Psoas muscle (tissue), 8 donors: ENCODE data around the gene UNC5CL. TPM values are rescaled to one million over a fixed set of nuclear protein-coding genes. Genes with fewer than 3 reads are reported as not detected.
"Not testable (repeated sequence)": the region's sequence is repeated elsewhere in the genome, so short reads cannot be mapped to it uniquely, and the experiment has no call there.

ENCODE experiments used
- ATAC-seq, 4 donors: fragments of 200-7000 bp; cut with Tn5 transposase; one replicate each; pipeline ENCODE4 v1.9.1; 2020; ENCODE audit warnings: moderate library complexity in 3 of 4, mild to moderate bottlenecking in 2 of 4
- DNase-seq, 2 donors: peaks; one replicate each; pipeline ENCODE4 v3.0.0-alpha.2; 2020
- H3K27ac ChIP-seq: fragments of 200-600 bp; one replicate; pipeline ENCODE4 v1.8.0; 2022
- H3K27me3 ChIP-seq, 3 donors: fragments of 200-600 bp in 1 of 3; one replicate each; pipeline versions ENCODE4 v1.6.1 to v1.8.0; 2013 to 2022; ENCODE audit warnings: low read length in 2 of 3, mild to moderate bottlenecking in 2 of 3, moderate library complexity in 1 of 3; ENCODE audit not compliant: insufficient read depth in 3 of 3
- H3K36me3 ChIP-seq, 2 donors: fragments of 200-600 bp in 1 of 2; one replicate each; pipeline versions ENCODE4 v1.6.1 to v1.8.0; 2013 to 2022; ENCODE audit warnings: low read depth in 1 of 2, mild to moderate bottlenecking in 1 of 2, moderate library complexity in 1 of 2; ENCODE audit not compliant: insufficient read depth in 1 of 2
- H3K4me1 ChIP-seq: fragments of 200-600 bp; one replicate; pipeline ENCODE4 v1.8.0; 2022
- H3K4me3 ChIP-seq: fragments of 200-600 bp; one replicate; pipeline ENCODE4 v1.8.0; 2022; ENCODE audit warnings: mild to moderate bottlenecking
- H3K9me3 ChIP-seq: fragments of 200-600 bp; one replicate; pipeline ENCODE4 v1.8.0; 2022
- WGBS, 3 donors: extraction: QIAGEN DNeasy Blood & Tissue Kit; methylation state at CpG; one replicate each; pipeline versions ENCODE4 v1.1.6 to v1.1.7; 2013; 5-methylcytosine and 5-hydroxymethylcytosine counted together
- intact Hi-C, 2 donors: fragments of 100-400 bp; cut with DNase I; formaldehyde crosslinking; loops; one replicate each; pipeline versions ENCODE4 v1.11.0 to v1.14.2; 2022
- polyA plus RNA-seq, 3 donors: library from polyadenylated mRNA; stranded (reverse); fragments of 200-250 nt; gene quantifications; one replicate each; pipeline ENCODE4 v1.2.3, GENCODE V29; 2013
- total RNA-seq, 4 donors: library from RNA; stranded (reverse); fragmentation: NEBNext Ultra II Directional in 2 of 4; extraction: Animal tissue kit (Norgen Biotek cat#: 25700) in 2 of 4; gene quantifications; one replicate each; pipeline versions ENCODE4 v1.2.1 to v1.2.4, GENCODE V29; 2021 to 2023
- TF ChIP-seq, protein P1 (sequence below): fragments of 200-600 bp; IDR thresholded peaks from one replicate; pipeline ENCODE4 v1.8.0; 2022; ENCODE audit warnings: antibody characterized with exemption
- donor health status: healthy with polysubstance abuse.
- donor health status: DM: no; HTN: no; CAD: no; lungs with moderate emphysema.
- donor health status: Bipolar disorder and iron deficiency.
- donor health status: healthy.
- donor health status: DM: yes; HTN: yes; CAD: no.
- donor health status: DM: no; HTN: no; CAD: no.
- donor health status: DM: no; HTN: no; CAD: no.
- donor health status: DM: yes; HTN: yes; CAD: no.

UNC5CL gene
- total and polyA plus RNA-seq, 7 donors = 0.14 to 0.90 (median 0.33) TPM

DNA sequence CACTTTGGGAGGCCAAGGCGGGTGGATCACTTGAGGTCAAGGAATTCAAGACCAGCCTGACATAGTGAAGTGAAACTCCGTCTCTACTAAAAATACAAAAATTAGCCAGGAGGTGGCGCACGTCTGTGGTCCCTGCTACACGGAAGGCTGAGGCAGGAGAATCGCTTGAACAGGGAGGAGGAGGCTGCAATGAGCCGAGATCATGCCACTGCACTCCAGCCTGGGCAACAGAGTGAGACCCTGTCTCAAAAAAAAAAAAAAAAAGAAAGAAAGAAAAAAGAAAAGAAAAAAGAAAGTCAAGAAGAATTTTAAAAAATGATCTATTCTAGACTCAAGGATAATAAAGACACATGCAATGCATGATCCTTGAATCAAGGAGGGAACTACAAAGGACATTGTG is 32.8 kb downstream of the UNC5CL start:
- H3K27ac ChIP-seq, H3K36me3 ChIP-seq, H3K27me3 ChIP-seq, H3K9me3 ChIP-seq, H3K4me3 ChIP-seq: not testable (repeated sequence)
- DNase-seq (peak; percentile 33 to 54), ATAC-seq (peak in 3 of 4 donors; percentile 71 to 86 (median 74))
- TF ChIP-seq, protein P1, sequence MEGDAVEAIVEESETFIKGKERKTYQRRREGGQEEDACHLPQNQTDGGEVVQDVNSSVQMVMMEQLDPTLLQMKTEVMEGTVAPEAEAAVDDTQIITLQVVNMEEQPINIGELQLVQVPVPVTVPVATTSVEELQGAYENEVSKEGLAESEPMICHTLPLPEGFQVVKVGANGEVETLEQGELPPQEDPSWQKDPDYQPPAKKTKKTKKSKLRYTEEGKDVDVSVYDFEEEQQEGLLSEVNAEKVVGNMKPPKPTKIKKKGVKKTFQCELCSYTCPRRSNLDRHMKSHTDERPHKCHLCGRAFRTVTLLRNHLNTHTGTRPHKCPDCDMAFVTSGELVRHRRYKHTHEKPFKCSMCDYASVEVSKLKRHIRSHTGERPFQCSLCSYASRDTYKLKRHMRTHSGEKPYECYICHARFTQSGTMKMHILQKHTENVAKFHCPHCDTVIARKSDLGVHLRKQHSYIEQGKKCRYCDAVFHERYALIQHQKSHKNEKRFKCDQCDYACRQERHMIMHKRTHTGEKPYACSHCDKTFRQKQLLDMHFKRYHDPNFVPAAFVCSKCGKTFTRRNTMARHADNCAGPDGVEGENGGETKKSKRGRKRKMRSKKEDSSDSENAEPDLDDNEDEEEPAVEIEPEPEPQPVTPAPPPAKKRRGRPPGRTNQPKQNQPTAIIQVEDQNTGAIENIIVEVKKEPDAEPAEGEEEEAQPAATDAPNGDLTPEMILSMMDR = peak; percentile 58
- intact Hi-C loops = loop anchor here (5.0 to 10.0 kb wide), 2 partner anchors 59 to 61 kb away; no protein-coding TSS in a partner anchor
- peaks cover 10% of the 10 kb centered on the region for H3K4me1 ChIP-seq
- 12 to 24% (median 13%) methylated on average over 7 of the region's 7 CpGs for WGBS, 3 donors

DNA sequence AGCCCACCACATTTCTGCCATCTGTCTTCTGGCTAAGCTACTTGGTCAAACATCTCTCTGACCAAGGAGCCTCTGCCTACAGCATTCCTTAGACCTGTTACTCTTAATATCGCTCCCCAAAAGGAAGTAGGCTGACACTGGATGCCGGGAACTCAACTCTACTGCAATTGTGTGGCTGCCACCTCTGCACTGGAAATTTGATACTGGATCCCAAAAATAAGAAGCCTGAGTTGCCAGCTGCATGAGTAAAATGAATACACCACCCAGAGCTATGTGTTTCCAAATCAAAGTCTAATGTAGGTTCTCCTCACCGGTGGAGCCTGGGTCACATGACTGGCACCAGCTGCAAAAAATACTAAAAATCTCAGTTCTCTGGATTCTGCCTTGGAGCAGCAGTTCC is 36.9 kb downstream of the UNC5CL start:
- TF ChIP-seq, protein P1 = no peak
- H3K36me3 ChIP-seq = no peaks in the 10 kb centered on the region
- intact Hi-C loops = loop anchor here (2.0 to 10.0 kb wide), 2 partner anchors 27 to 63 kb away; no protein-coding TSS in a partner anchor
- ATAC-seq = peak; percentile 38 to 77 (median 60)
- H3K9me3 ChIP-seq = no peaks in the 10 kb centered on the region
- no peaks in the 10 kb centered on the region for H3K27me3 ChIP-seq
- DNase-seq = no peak
- no peak overlapping the region for H3K4me3 ChIP-seq
- H3K4me1 ChIP-seq = peaks cover 28% of the 10 kb centered on the region
- 23 to 33% (median 29%) methylated on average over 3 of the region's 3 CpGs for WGBS, 3 donors
- H3K27ac ChIP-seq = no peak overlapping the region

DNA sequence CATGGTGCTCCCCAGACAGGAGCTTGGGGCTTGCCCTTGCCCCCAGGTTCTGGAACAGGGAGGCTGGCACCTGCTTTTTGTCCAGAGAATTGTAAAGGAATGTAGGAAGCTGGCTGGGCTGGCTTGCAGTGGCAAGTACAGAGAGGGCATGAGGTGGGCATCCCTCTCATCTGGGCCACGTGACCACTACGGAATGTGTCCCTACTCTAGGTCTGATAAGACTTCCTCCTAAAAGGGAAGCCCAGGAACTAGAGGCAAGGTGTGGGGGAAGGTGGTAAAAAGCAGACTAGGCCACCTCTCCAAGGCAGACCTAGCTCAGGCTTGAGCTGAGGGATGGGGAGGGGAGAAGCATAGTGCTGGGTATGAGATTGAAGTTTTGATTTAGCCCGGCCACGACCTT is 38.8 kb downstream of the UNC5CL start:
- H3K4me1 ChIP-seq = peaks cover 33% of the 10 kb centered on the region
- no peak for DNase-seq
- intact Hi-C loops = loop anchor here in 1 of 2 donors (10.0 kb wide), 1 partner anchor 65 kb away; no protein-coding TSS in a partner anchor
- no peak overlapping the region for H3K4me3 ChIP-seq
- no peaks in the 10 kb centered on the region for H3K36me3 ChIP-seq
- no peaks in the 10 kb centered on the region for H3K9me3 ChIP-seq
- 81 to 86% (median 85%) methylated on average over 4 of the region's 4 CpGs for WGBS, 3 donors
- no peak overlapping the region for H3K27ac ChIP-seq
- ATAC-seq = no peak
- TF ChIP-seq, protein P1 = no peak
- H3K27me3 ChIP-seq = no peaks in the 10 kb centered on the region

DNA sequence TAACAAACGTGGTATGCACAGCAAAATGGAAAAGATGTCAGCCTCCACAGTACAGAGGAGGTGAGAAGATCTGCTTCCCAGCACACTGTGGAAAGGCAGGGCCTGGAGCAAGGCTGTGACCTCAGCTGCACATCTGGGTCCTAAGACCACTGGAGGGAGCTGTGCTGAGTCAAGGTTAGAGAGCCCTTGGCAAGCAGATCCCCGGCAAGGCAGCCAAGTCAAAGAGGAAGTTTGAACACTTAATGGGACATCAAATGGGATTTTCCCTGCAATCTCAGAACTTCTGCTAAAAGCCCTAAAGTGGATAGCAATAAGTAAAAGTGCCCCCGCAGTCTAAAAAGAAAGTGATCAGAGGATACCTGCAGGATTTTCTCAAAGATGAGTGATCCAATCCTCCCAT is 39.5 kb downstream of the UNC5CL start:
- no peaks in the 10 kb centered on the region for H3K9me3 ChIP-seq
- H3K27ac ChIP-seq = no peak overlapping the region
- peaks cover 33% of the 10 kb centered on the region for H3K4me1 ChIP-seq
- peak; percentile 49 to 72 for DNase-seq
- H3K36me3 ChIP-seq = no peaks in the 10 kb centered on the region
- H3K4me3 ChIP-seq = no peak overlapping the region
- no peaks in the 10 kb centered on the region for H3K27me3 ChIP-seq
- intact Hi-C loops = no loop called here
- 46 to 55% (median 50%) methylated on average over 3 of the region's 3 CpGs for WGBS, 3 donors
- TF ChIP-seq, protein P1 = peak; percentile 21
- ATAC-seq = peak; percentile 39 to 70 (median 48)

DNA sequence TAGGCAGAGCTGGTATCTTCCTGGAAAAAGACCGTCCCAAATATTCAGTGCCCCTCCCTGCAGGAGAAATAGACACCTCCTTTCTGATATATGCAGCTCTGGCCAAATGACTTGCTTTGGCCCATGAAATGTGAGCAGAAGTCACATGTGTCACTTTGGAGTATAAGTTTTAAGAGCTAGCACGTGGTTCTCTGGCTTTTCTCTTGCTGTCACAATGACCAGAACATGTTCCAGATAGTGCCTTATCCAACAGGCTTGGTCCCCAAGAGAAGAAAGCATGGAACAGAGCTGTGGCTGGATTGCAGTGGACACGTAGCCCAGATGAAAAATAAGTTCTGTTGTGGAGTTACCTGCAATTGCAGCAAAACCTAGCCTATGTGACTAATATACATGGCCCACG is 40.4 kb downstream of the UNC5CL start:
- peak; percentile 23 to 78 (median 55) for ATAC-seq
- Histone ChIP-seq H3K4me3 (no peak overlapping the region), H3K9me3 (no peaks in the 10 kb centered on the region), H3K4me1 (peaks cover 33% of the 10 kb centered on the region), H3K36me3 (no peaks in the 10 kb centered on the region), H3K27ac (peak overlapping the region; percentile 31), H3K27me3 (no peaks in the 10 kb centered on the region)
- 40 to 57% (median 47%) methylated on average over 4 of the region's 4 CpGs for WGBS, 3 donors
- no peak for DNase-seq
- intact Hi-C loops = no loop called here
- TF ChIP-seq, protein P1 = no peak
